ENCODE results near the gene KIF26B.
A peak's percentile ranks its signal among the peaks of the same experiment; 100 is the strongest.

KIF26B gene

GRCh38 chr1:245133995-245134715 lies 20.6 kb upstream of the KIF26B start:
- DNase-seq, result no peak

- no peak for DNase-seq
Measured at GRCh38 chr1:245142171-245142798, 12.5 kb upstream of the KIF26B start.

- DNase-seq, result no peak
Measured at GRCh38 chr1:245142976-245143375, 11.8 kb upstream of the KIF26B start.

GRCh38 chr1:245143849-245144248 lies 10.9 kb upstream of the KIF26B start:
- no peak for DNase-seq

GRCh38 chr1:245148069-245148468 lies 6.7 kb upstream of the KIF26B start:
- DNase-seq, result no peak

- DNase-seq, result no peak
Measured at GRCh38 chr1:245148861-245149260, 5.9 kb upstream of the KIF26B start.

- peak; percentile 63 to 68 for DNase-seq
Measured at GRCh38 chr1:245153081-245153551, 1.7 kb upstream of the KIF26B start.

GRCh38 chr1:245153552-245154428 lies 995 bp upstream of the KIF26B start:
- no peak for DNase-seq

- DNase-seq, result no peak
Measured at GRCh38 chr1:245155272-245156040, 671 bp downstream of the KIF26B start.

- peak; percentile 70 to 78 for DNase-seq
Measured at GRCh38 chr1:245156041-245156735, 1.4 kb downstream of the KIF26B start.

GRCh38 chr1:245156736-245157505 lies 2.1 kb downstream of the KIF26B start:
- no peak for DNase-seq

GRCh38 chr1:245158913-245159312 lies 4.1 kb downstream of the KIF26B start:
- DNase-seq, result no peak

GRCh38 chr1:245160288-245160687 lies 5.5 kb downstream of the KIF26B start:
- no peak for DNase-seq

- no peak for DNase-seq
Measured at GRCh38 chr1:245160741-245161400, 6.1 kb downstream of the KIF26B start.

- no peak for DNase-seq
Measured at GRCh38 chr1:245161866-245162265, 7.1 kb downstream of the KIF26B start.

- DNase-seq, result no peak
Measured at GRCh38 chr1:245166471-245166885, 11.7 kb downstream of the KIF26B start.

GRCh38 chr1:245168086-245168485 lies 13.3 kb downstream of the KIF26B start:
- peak in 1 of 2 donors; percentile 28 for DNase-seq

GRCh38 chr1:245168906-245169305 lies 14.1 kb downstream of the KIF26B start:
- DNase-seq, result no peak

GRCh38 chr1:245169376-245169775 lies 14.6 kb downstream of the KIF26B start:
- DNase-seq, result no peak

- DNase-seq, result no peak
Measured at GRCh38 chr1:245172026-245172425, 17.2 kb downstream of the KIF26B start.

- DNase-seq, result no peak
Measured at GRCh38 chr1:245172829-245173228, 18.0 kb downstream of the KIF26B start.

All from CD4-positive, alpha-beta T cell treated with Interleukin-1 beta for 1 hour (primary cell).